GM18873 (cell line): ENCODE data around the gene UQCR11.

Experiments used
- ATAC-seq: cut with Tn5 transposase; IDR thresholded peaks from one replicate; pipeline ENCODE4 v1.9.1; 2021; ENCODE audit warnings: mild to moderate bottlenecking, moderate library complexity, moderate number of reproducible peaks; ENCODE audit not compliant: unreplicated experiment, low FRiP score

Gene UQCR11

GRCh38 chr19:1572795-1573194, 32.5 kb downstream of the UQCR11 start:
- no peak for ATAC-seq

- ATAC-seq, result no peak
These were observed 33.9 kb downstream of the UQCR11 start for GRCh38 chr19:1571358-1571757.

- no peak for ATAC-seq
These were observed 34.4 kb downstream of the UQCR11 start for GRCh38 chr19:1570836-1571235.

GRCh38 chr19:1569997-1570396, 35.3 kb downstream of the UQCR11 start:
- no peak for ATAC-seq

- no peak for ATAC-seq
These were observed 36.8 kb downstream of the UQCR11 start, which contains the start of gene MEX3D for GRCh38 chr19:1568320-1569019. Gene MEX3D, minus strand, starts transcription at chr19:1568325. Its CDS starts 267 bp downstream, at chr19:1568058.

- no peak for ATAC-seq
These were observed 37.4 kb downstream of the UQCR11 start for GRCh38 chr19:1567848-1568227.

- no peak for ATAC-seq
These were observed 38.0 kb downstream of the UQCR11 start for GRCh38 chr19:1567116-1567847.

GRCh38 chr19:1566392-1567115, 38.7 kb downstream of the UQCR11 start:
- ATAC-seq, result no peak

GRCh38 chr19:1563251-1563650, 42.0 kb downstream of the UQCR11 start:
- ATAC-seq, result no peak

- no peak for ATAC-seq
These were observed 43.9 kb downstream of the UQCR11 start for GRCh38 chr19:1561236-1561842.

- ATAC-seq, result no peak
These were observed 44.9 kb downstream of the UQCR11 start for GRCh38 chr19:1560286-1560882.

GRCh38 chr19:1558552-1558951, 46.7 kb downstream of the UQCR11 start:
- ATAC-seq, result no peak

- ATAC-seq, result no peak
These were observed 48.7 kb downstream of the UQCR11 start for GRCh38 chr19:1556390-1557070.

- ATAC-seq, result no peak
These were observed 49.5 kb downstream of the UQCR11 start for GRCh38 chr19:1555487-1556389.

GRCh38 chr19:1554968-1555367, 50.3 kb downstream of the UQCR11 start:
- ATAC-seq, result no peak

- no peak for ATAC-seq
These were observed 51.8 kb downstream of the UQCR11 start for GRCh38 chr19:1553415-1553814.

GRCh38 chr19:1551068-1552040, 53.9 kb downstream of the UQCR11 start:
- no peak for ATAC-seq
